Measurements from ENCODE around the gene UROC1.

UROC1 gene

GRCh38 chr3:126436826-126437717, 80.5 kb downstream of the UROC1 start:
- no peak overlapping the region for H3K4me3 ChIP-seq (ENCODE audit: low read depth, low read length)
- no peak for DNase-seq (ENCODE audit: low read depth)
- TF ChIP-seq, protein P1, sequence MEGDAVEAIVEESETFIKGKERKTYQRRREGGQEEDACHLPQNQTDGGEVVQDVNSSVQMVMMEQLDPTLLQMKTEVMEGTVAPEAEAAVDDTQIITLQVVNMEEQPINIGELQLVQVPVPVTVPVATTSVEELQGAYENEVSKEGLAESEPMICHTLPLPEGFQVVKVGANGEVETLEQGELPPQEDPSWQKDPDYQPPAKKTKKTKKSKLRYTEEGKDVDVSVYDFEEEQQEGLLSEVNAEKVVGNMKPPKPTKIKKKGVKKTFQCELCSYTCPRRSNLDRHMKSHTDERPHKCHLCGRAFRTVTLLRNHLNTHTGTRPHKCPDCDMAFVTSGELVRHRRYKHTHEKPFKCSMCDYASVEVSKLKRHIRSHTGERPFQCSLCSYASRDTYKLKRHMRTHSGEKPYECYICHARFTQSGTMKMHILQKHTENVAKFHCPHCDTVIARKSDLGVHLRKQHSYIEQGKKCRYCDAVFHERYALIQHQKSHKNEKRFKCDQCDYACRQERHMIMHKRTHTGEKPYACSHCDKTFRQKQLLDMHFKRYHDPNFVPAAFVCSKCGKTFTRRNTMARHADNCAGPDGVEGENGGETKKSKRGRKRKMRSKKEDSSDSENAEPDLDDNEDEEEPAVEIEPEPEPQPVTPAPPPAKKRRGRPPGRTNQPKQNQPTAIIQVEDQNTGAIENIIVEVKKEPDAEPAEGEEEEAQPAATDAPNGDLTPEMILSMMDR (conservative IDR thresholded peaks at IDR 0.05; ENCODE audit: low read depth, low read length): no peak

GRCh38 chr3:126435456-126436315, 81.9 kb downstream of the UROC1 start:
- DNase-seq (ENCODE audit: low read depth): no peak
- H3K4me3 ChIP-seq (ENCODE audit: low read depth, low read length): no peak overlapping the region
- TF ChIP-seq, protein P1 (conservative IDR thresholded peaks at IDR 0.05; ENCODE audit: low read depth, low read length): no peak

DNA sequence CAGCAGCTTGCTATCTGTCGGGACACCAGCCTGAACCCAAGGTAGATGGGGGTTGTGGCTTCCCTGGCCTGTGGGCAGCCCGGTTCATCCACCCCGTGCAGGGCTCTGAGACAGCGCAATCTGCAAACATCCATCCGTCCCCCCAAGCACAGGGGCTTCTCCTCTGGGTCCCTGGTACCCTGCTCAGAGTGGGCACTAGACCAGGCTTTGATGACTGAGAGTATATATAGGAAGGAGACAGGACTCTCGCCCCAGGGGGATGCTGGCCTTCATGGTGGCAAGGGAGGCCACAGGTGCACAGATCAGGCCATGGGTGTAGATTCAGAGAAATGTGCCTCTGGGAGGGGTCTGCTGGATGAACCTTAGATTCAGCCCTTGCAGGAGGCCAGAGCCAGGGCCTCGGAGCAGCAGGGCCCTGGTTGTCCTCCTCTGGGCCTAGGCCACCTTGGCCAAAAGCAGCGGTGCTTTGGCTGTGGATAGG, 82.6 kb downstream of the UROC1 start:
- DNase-seq (ENCODE audit: low read depth): no peak
- H3K4me3 ChIP-seq (ENCODE audit: low read depth, low read length): no peak overlapping the region
- TF ChIP-seq, protein P1 (conservative IDR thresholded peaks at IDR 0.05; ENCODE audit: low read depth, low read length): no peak

- DNase-seq (ENCODE audit: low read depth): no peak
- H3K4me3 ChIP-seq (ENCODE audit: low read depth, low read length): no peak overlapping the region
- TF ChIP-seq, protein P1 (conservative IDR thresholded peaks at IDR 0.05; ENCODE audit: low read depth, low read length): no peak
Observed at GRCh38 chr3:126434264-126434590, 83.3 kb downstream of the UROC1 start.

- no peak for DNase-seq (ENCODE audit: low read depth)
- TF ChIP-seq, protein P1 (conservative IDR thresholded peaks at IDR 0.05; ENCODE audit: low read depth, low read length): no peak
- H3K4me3 ChIP-seq (ENCODE audit: low read depth, low read length): no peak overlapping the region
Observed at GRCh38 chr3:126433496-126434263, 83.9 kb downstream of the UROC1 start.

- H3K4me3 ChIP-seq (ENCODE audit: low read depth, low read length): no peak overlapping the region
- TF ChIP-seq, protein P1 (conservative IDR thresholded peaks at IDR 0.05; ENCODE audit: low read depth, low read length): no peak
- no peak for DNase-seq (ENCODE audit: low read depth)
Observed at GRCh38 chr3:126433105-126433430, 84.5 kb downstream of the UROC1 start.
